ENCODE data around the gene RPE65. TPM values are rescaled to one million over a fixed set of nuclear protein-coding genes. Genes with fewer than 3 reads are reported as not detected.
A peak's percentile ranks its signal among the peaks of the same experiment; 100 is the strongest.
"Not testable (repeated sequence)": the region's sequence is repeated elsewhere in the genome, so short reads cannot be mapped to it uniquely, and the experiment has no call there.

The RPE65 gene
- total and polyA plus RNA-seq, 11 donors, result not detected

GRCh38 chr1:68495532-68495931, 45.8 kb upstream of the RPE65 start:
- 72 to 87% (median 77%) methylated on average over 3 of the region's 3 CpGs for WGBS, 4 donors
- intact Hi-C loops (cut with DNase I), result no loop called here
- H3K4me1 ChIP-seq, result peaks cover 4 to 17% (median 11%) of the 10 kb centered on the region in 12 donors
- H3K27me3 ChIP-seq, result no peaks in the 10 kb centered on the region
- TF ChIP-seq POLR2A (IDR thresholded peaks at IDR 0.05) (no peak), CTCF (IDR thresholded peaks at IDR 0.05) (no peak)
- no peaks in the 10 kb centered on the region for H3K9me3 ChIP-seq
- no peak for DNase-seq
- H3K4me3 ChIP-seq, result peak overlapping the region in 2 of 12 donors; percentile 67 to 77
- no peak for ATAC-seq
- H3K27ac ChIP-seq, result no peak overlapping the region
- H3K36me3 ChIP-seq, result no peaks in the 10 kb centered on the region

- no peak overlapping the region for H3K27ac ChIP-seq
- H3K36me3 ChIP-seq, result no peaks in the 10 kb centered on the region
- intact Hi-C loops (cut with DNase I), result no loop called here
- WGBS, 4 donors, result 84 to 92% (median 89%) methylated on average over 2 of the region's 2 CpGs
- ATAC-seq (no peak), DNase-seq (no peak)
- no peaks in the 10 kb centered on the region for H3K9me3 ChIP-seq
- TF ChIP-seq CTCF (IDR thresholded peaks at IDR 0.05) (no peak), POLR2A (IDR thresholded peaks at IDR 0.05) (no peak)
- peaks cover 4 to 17% (median 11%) of the 10 kb centered on the region in 12 donors for H3K4me1 ChIP-seq
- no peak overlapping the region for H3K4me3 ChIP-seq
- H3K27me3 ChIP-seq, result no peaks in the 10 kb centered on the region
Measured at GRCh38 chr1:68493193-68493592, 43.4 kb upstream of the RPE65 start.

GRCh38 chr1:68492255-68492654, 42.5 kb upstream of the RPE65 start:
- ATAC-seq; H3K27ac ChIP-seq; H3K27me3 ChIP-seq; DNase-seq; H3K9me3 ChIP-seq; H3K36me3 ChIP-seq; H3K4me3 ChIP-seq; intact Hi-C loops (cut with DNase I): not testable (repeated sequence)
- peaks cover 4 to 14% (median 11%) of the 10 kb centered on the region in 12 donors for H3K4me1 ChIP-seq
- 94 to 99% (median 98%) methylated on average over 6 of the region's 6 CpGs for WGBS, 4 donors

- 96 to 98% (median 96%) methylated on average over 2 of the region's 2 CpGs for WGBS, 4 donors
- Histone ChIP-seq H3K27me3 (no peaks in the 10 kb centered on the region), H3K36me3 (no peaks in the 10 kb centered on the region), H3K9me3 (no peaks in the 10 kb centered on the region), H3K4me1 (no peaks in the 10 kb centered on the region), H3K4me3 (no peak overlapping the region), H3K27ac (no peak overlapping the region)
- TF ChIP-seq CTCF (IDR thresholded peaks at IDR 0.05) (no peak), POLR2A (IDR thresholded peaks at IDR 0.05) (no peak)
- DNase-seq (no peak), ATAC-seq (no peak)
- intact Hi-C loops (cut with DNase I), result no loop called here
Measured at GRCh38 chr1:68490046-68490651, 40.4 kb upstream of the RPE65 start.
